ENCODE data around the gene SETD1B. TPM values are rescaled to one million over a fixed set of nuclear protein-coding genes. Genes with fewer than 3 reads are reported as not detected.

SETD1B gene
- total and polyA plus RNA-seq, 9 donors: 6.2 to 44.6 (median 28.6) TPM

DNA sequence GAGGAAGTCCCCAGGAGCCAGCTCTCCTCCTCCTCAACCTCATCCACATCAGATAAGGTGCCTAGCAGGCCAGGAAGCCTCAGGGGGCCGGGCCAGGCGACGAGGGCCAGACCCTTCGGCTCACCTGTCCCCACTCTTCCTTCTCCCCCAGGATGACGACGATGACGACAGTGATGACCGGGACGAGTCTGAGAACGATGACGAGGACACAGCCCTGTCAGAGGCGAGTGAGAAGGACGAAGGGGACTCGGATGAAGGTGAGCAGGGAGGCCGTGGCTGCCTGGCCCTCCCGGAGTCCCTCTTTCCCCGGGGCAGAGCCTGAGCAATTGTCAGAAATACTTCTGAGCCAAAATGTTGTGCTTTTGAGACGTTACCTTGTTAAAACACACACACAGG is 13.8 kb downstream of the SETD1B start:
- Histone ChIP-seq H3K27me3 (no peaks in the 10 kb centered on the region), H3K4me1 (ENCODE audit: insufficient read depth) (no peaks in the 10 kb centered on the region), H3K27ac (no peak overlapping the region), H3K36me3 (no peaks in the 10 kb centered on the region), H3K9me3 (no peaks in the 10 kb centered on the region), H3K4me3 (no peak overlapping the region)
- 92 to 94% (median 92%) methylated on average over 18 of the region's 18 CpGs for WGBS, 3 donors
- intact Hi-C loops (cut with DNase I): no loop called here
- no peak for DNase-seq
- TF ChIP-seq, protein P1, sequence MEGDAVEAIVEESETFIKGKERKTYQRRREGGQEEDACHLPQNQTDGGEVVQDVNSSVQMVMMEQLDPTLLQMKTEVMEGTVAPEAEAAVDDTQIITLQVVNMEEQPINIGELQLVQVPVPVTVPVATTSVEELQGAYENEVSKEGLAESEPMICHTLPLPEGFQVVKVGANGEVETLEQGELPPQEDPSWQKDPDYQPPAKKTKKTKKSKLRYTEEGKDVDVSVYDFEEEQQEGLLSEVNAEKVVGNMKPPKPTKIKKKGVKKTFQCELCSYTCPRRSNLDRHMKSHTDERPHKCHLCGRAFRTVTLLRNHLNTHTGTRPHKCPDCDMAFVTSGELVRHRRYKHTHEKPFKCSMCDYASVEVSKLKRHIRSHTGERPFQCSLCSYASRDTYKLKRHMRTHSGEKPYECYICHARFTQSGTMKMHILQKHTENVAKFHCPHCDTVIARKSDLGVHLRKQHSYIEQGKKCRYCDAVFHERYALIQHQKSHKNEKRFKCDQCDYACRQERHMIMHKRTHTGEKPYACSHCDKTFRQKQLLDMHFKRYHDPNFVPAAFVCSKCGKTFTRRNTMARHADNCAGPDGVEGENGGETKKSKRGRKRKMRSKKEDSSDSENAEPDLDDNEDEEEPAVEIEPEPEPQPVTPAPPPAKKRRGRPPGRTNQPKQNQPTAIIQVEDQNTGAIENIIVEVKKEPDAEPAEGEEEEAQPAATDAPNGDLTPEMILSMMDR (IDR thresholded peaks at IDR 0.05): no peak
- TF ChIP-seq EP300 (IDR thresholded peaks at IDR 0.05): no peak
- TF ChIP-seq POLR2A (IDR thresholded peaks at IDR 0.05): no peak

- Histone ChIP-seq H3K27ac (no peak overlapping the region), H3K9me3 (no peaks in the 10 kb centered on the region), H3K4me1 (ENCODE audit: insufficient read depth) (no peaks in the 10 kb centered on the region), H3K27me3 (no peaks in the 10 kb centered on the region), H3K36me3 (no peaks in the 10 kb centered on the region), H3K4me3 (no peak overlapping the region)
- no peak for DNase-seq
- intact Hi-C loops (cut with DNase I): no loop called here
- WGBS, 3 donors: 88% methylated on average over 20 to 22 of the region's 22 CpGs
- TF ChIP-seq, protein P1 (IDR thresholded peaks at IDR 0.05): no peak
- TF ChIP-seq EP300 (IDR thresholded peaks at IDR 0.05): no peak
- TF ChIP-seq POLR2A (IDR thresholded peaks at IDR 0.05): no peak
Measured at GRCh38 chr12:121819212-121819949, 15.6 kb downstream of the SETD1B start.

DNA sequence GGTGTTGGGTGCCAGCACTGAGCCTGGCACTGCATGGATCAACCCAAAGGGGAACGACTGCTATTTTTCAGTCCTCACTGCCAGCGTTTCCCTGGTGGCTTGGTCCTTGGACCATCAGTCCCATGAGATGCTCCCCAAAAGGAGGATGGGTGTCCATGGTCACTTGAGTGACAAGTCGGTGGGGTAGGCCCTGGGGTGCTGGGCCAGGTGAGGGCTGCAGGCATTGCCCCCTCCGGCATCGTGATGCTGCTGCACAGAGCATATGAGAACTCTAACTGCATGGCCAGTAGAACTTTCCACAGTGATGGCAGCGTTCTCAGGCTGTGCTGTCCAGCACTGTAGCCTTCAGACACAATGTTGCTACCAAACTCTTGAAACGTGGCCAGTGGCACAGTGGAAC is 16.2 kb downstream of the SETD1B start:
- H3K27me3 ChIP-seq: no peaks in the 10 kb centered on the region
- intact Hi-C loops (cut with DNase I): loop anchor here in 1 of 4 donors (10.0 kb wide), 1 partner anchor 55 kb away; no protein-coding TSS in a partner anchor

GRCh38 chr12:121822393-121823100 is 18.7 kb downstream of the SETD1B start:
- Histone ChIP-seq H3K27me3 (no peaks in the 10 kb centered on the region), H3K4me1 (ENCODE audit: insufficient read depth) (no peaks in the 10 kb centered on the region), H3K9me3 (no peaks in the 10 kb centered on the region), H3K27ac (no peak overlapping the region), H3K36me3 (no peaks in the 10 kb centered on the region), H3K4me3 (no peak overlapping the region)
- TF ChIP-seq EP300 (IDR thresholded peaks at IDR 0.05) (no peak), POLR2A (IDR thresholded peaks at IDR 0.05) (no peak)
- TF ChIP-seq, protein P1 (IDR thresholded peaks at IDR 0.05): no peak
- 86 to 89% (median 87%) methylated on average over 39 of the region's 39 CpGs for WGBS, 3 donors
- DNase-seq: no peak
- intact Hi-C loops (cut with DNase I): loop anchor here in 1 of 4 donors (10.0 kb wide), 1 partner anchor 52 kb away; no protein-coding TSS in a partner anchor

More for the DNA sequence above, 16.2 kb downstream of the SETD1B start:
- H3K27ac ChIP-seq: no peak overlapping the region
- TF ChIP-seq EP300 (IDR thresholded peaks at IDR 0.05) (no peak), POLR2A (IDR thresholded peaks at IDR 0.05) (no peak)
- TF ChIP-seq, protein P1 (IDR thresholded peaks at IDR 0.05): no peak
- no peaks in the 10 kb centered on the region for H3K4me1 ChIP-seq (ENCODE audit: insufficient read depth)
- H3K36me3 ChIP-seq: no peaks in the 10 kb centered on the region
- DNase-seq: no peak
- no peaks in the 10 kb centered on the region for H3K9me3 ChIP-seq
- no peak overlapping the region for H3K4me3 ChIP-seq
- 78 to 80% (median 79%) methylated on average over 7 of the region's 7 CpGs for WGBS, 3 donors
